Kasumi-1 (cell line): ENCODE data around the gene KCNQ1.

Experiments
- DNase-seq, 2 experiments: peaks; one replicate each; lab custom pipeline; 2025; lab: John Stamatoyannopoulos, UW

Gene KCNQ1

GRCh38 chr11:2898366-2899079 is 453.7 kb downstream of the KCNQ1 start:
- DNase-seq, result peak; percentile 90 to 93
